Fibroblast of pulmonary artery (primary cell): Measurements from ENCODE around the gene ATP6V0B.

ENCODE experiments used
- DNase-seq: peaks from one replicate; pipeline ENCODE4 v3.0.0-alpha.2; 2010; ENCODE audit warnings: low read depth
- H3K4me3 ChIP-seq: replicated peaks from 2 replicates; pipeline ENCODE4 v1.5.1; 2011; ENCODE audit warnings: low read depth, mild to moderate bottlenecking, control low read depth, low read length, moderate library complexity
- TF ChIP-seq, protein P1 (sequence below): IDR thresholded peaks from 2 replicates; pipeline ENCODE4 v1.5.1; 2011; ENCODE audit warnings: mild to moderate bottlenecking, control low read depth, low read length, inconsistent platforms; ENCODE audit errors: missing control alignments

Gene ATP6V0B

GRCh38 chr1:43984855-43985254, 10.1 kb downstream of the ATP6V0B start:
- TF ChIP-seq, protein P1, sequence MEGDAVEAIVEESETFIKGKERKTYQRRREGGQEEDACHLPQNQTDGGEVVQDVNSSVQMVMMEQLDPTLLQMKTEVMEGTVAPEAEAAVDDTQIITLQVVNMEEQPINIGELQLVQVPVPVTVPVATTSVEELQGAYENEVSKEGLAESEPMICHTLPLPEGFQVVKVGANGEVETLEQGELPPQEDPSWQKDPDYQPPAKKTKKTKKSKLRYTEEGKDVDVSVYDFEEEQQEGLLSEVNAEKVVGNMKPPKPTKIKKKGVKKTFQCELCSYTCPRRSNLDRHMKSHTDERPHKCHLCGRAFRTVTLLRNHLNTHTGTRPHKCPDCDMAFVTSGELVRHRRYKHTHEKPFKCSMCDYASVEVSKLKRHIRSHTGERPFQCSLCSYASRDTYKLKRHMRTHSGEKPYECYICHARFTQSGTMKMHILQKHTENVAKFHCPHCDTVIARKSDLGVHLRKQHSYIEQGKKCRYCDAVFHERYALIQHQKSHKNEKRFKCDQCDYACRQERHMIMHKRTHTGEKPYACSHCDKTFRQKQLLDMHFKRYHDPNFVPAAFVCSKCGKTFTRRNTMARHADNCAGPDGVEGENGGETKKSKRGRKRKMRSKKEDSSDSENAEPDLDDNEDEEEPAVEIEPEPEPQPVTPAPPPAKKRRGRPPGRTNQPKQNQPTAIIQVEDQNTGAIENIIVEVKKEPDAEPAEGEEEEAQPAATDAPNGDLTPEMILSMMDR, result no peak
- no peak overlapping the region for H3K4me3 ChIP-seq
- no peak for DNase-seq

DNA sequence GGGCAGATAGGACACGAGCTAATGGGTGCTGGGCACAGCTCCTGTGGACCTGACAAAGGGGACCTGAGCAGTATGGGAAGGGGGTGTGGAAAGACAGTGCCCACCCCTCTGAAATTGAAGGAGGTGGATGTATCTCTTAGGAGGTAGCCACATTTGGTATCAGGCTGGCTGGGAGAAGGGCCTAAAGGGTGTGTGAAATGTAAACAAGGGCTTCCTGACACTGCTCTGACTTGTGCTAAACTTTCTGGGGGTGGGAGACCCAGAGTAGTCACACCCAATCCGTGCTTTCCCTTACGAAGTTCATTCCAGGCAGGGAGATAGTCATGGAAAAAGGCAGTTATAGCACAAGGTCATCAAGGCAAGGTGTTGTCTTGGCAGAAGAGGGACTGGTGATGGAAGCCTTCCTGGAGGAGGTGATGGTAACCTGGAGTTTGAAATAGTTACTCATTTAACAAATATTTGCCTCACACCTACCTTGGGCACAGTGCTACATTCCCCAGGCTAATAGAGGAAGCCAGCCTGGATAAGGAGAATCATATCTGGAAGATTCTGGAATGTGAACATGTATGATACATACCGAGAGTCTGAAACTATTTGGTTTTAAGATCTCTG, 11.3 kb downstream of the ATP6V0B start:
- TF ChIP-seq, protein P1, result no peak
- no peak overlapping the region for H3K4me3 ChIP-seq
- DNase-seq, result no peak

- H3K4me3 ChIP-seq, result no peak overlapping the region
- TF ChIP-seq, protein P1, result peak; percentile 13
- DNase-seq, result no peak
Observed at GRCh38 chr1:43986712-43987111, 12.0 kb downstream of the ATP6V0B start.

GRCh38 chr1:43987159-43987902, 12.6 kb downstream of the ATP6V0B start:
- H3K4me3 ChIP-seq, result no peak overlapping the region
- TF ChIP-seq, protein P1, result no peak
- no peak for DNase-seq

DNA sequence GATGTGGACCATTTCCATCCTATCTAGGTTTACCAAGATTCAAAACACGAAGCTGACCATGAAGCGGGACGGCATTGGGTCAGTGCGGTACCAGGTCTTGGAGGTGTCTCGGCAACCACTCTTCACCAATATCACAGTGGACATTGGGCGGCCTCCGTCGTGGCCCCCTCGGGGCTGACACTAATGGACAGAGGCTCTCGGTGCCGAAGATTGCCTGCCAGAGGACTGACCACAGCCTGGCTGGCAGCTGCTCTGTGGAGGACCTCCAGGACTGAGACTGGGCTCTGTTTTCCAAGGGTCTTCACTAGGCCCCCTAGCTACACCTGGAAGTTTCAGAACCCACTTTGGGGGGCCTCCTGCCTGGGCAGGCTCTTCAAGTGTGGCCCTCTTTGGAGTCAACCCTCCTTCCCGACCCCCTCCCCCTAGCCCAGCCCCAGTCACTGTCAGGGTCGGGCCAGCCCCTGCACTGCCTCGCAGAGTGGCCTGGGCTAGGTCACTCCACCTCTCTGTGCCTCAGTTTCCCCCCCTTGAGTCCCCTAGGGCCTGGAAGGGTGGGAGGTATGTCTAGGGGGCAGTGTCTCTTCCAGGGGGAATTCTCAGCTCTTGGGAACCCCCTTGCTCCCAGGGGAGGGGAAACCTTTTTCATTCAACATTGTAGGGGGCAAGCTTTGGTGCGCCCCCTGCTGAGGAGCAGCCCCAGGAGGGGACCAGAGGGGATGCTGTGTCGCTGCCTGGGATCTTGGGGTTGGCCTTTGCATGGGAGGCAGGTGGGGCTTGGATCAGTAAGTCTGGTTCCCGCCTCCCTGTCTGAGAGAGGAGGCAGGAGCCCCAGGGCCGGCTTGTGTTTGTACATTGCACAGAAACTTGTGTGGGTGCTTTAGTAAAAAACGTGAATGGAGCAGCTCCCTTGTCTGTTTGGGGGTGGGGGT, 15.8 kb downstream of the ATP6V0B start:
- TF ChIP-seq, protein P1, result peak; percentile 6
- no peak for DNase-seq
- peak overlapping the region; percentile 66 for H3K4me3 ChIP-seq

DNA sequence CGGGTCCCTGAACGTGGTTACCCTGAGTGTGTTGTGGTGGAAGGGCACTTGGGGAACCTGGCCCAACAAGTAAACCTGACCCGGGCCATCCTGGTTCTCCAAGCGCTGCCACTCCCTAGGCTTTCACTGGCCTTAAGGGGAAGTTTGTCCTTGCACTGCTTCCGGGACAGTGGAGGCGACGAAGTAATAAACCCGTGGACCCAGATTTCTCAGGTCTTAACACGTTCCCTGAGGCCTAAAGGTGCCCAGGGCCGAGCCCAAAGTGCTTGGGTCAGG, 16.4 kb downstream of the ATP6V0B start:
- peak overlapping the region; percentile 66 for H3K4me3 ChIP-seq
- TF ChIP-seq, protein P1, result no peak
- DNase-seq, result no peak
